Measurements from ENCODE around the gene NPS.

The NPS gene

DNA sequence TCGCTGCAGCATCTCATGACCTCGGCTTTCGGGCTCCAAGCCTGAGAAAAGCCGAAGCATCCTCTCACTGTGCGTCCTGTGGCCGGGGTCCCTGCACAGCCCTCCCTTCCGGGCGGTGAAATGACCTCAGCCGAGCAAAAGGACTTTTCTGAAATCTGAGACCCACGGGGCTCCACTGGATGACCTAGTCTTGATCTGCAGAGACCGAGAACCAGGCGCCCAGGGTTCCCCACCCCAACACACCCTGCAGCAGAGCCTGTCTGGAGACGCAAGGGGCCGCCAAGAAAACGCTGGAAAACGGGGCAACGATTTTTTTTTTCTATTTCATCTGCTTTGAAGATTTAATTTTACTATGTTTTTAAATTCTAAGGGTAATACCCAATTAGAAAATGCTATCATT, 31.7 kb downstream of the NPS start:
- Histone ChIP-seq H3K4me1 (ENCODE audit: control insufficient read depth, insufficient read depth, low read length) (no peaks in the 10 kb centered on the region), H3K9ac (ENCODE audit: low read length) (no peak overlapping the region), H3K36me3 (ENCODE audit: control insufficient read depth, insufficient read depth, low read length) (no peaks in the 10 kb centered on the region), H3K4me3 (ENCODE audit: low read length) (no peak overlapping the region), H3K27me3 (ENCODE audit: control insufficient read depth, insufficient read depth, low read length) (no peaks in the 10 kb centered on the region), H3K9me3 (ENCODE audit: control insufficient read depth, low read length) (no peaks in the 10 kb centered on the region)

DNA sequence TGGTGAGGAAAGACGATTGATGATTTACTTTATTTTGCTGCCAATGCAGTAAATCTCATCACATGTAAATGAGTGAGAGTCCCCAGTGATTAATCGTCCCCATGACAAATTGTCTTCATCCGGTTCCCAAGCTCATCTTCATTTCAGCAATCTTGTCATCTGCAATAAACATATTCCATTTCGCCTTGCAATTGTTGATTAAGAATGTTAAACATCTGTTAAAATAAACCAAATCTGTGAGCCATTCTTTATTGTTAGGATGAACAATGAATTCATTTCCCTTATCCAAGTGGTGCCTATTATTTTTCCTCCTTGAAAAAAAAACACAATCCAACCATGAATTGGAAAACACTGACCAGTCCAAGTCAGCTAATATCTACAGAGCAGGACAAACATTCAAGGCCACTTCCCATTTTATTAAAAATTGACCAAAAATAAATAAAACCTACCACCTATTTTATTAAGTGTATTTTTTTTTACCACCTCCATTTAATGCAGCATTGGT, 36.5 kb downstream of the NPS start:
- H3K9ac ChIP-seq (ENCODE audit: low read length) = no peak overlapping the region
- no peaks in the 10 kb centered on the region for H3K9me3 ChIP-seq (ENCODE audit: control insufficient read depth, low read length)
- no peaks in the 10 kb centered on the region for H3K4me1 ChIP-seq (ENCODE audit: control insufficient read depth, insufficient read depth, low read length)
- H3K4me3 ChIP-seq (ENCODE audit: low read length) = no peak overlapping the region
- H3K27me3 ChIP-seq (ENCODE audit: control insufficient read depth, insufficient read depth, low read length) = no peaks in the 10 kb centered on the region
- H3K36me3 ChIP-seq (ENCODE audit: control insufficient read depth, insufficient read depth, low read length) = no peaks in the 10 kb centered on the region

DNA sequence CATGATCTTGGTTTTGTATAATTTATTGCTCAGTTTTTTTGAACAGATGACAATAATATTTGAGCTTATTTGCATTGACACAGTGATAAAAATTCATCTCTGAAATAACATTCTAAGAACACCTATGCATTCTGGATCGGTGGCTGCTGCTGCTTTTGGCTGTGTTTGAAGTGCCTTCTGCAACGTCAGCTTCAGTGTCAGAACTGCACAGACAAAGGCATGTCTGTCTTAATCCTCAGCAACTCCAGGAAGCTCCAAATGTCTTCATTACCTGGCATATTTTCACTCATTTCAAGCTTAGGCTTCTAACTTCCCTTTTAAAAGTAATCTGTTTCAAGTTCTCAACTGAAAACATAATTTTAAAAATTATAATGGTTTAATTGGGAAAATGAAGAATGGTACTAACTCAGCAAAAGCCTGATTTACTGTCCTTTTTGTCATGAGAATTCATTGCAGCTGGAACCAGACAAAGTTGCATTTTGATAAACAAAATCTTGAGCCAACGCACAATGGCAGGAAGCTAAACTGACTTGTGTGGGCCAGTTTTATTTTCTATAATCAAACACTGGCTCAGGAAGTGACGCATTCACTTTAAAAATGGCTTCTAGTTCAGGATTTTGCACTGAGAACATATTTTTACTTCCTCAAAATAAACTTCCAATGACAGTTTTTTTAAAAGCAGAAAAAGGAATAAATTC, 38.7 kb downstream of the NPS start:
- Histone ChIP-seq H3K4me1 (ENCODE audit: control insufficient read depth, insufficient read depth, low read length) (no peaks in the 10 kb centered on the region), H3K27me3 (ENCODE audit: control insufficient read depth, insufficient read depth, low read length) (no peaks in the 10 kb centered on the region), H3K36me3 (ENCODE audit: control insufficient read depth, insufficient read depth, low read length) (no peaks in the 10 kb centered on the region), H3K4me3 (ENCODE audit: low read length) (no peak overlapping the region), H3K9me3 (ENCODE audit: control insufficient read depth, low read length) (no peaks in the 10 kb centered on the region), H3K9ac (ENCODE audit: low read length) (no peak overlapping the region)

DNA sequence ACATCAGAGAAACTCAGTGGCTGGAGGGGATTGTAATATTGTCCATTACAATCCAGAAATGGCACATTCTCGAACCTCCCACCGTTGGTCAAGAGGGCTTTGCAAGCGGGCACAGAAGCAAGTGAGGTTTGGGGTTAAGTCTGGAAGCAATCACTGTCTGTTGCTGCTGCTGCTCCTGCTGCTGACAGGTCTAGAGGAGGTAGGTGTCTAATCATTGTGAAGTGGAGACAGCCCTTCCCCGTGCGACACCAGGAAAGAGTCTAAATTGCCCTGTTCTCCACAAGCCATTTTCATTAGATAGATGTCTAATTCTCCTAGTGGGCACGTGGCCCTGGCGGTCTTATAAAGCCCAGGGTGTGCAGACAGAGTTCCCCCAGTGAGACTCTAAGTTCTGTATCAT, 43.5 kb downstream of the NPS start:
- no peaks in the 10 kb centered on the region for H3K4me1 ChIP-seq (ENCODE audit: control insufficient read depth, insufficient read depth, low read length)

DNA sequence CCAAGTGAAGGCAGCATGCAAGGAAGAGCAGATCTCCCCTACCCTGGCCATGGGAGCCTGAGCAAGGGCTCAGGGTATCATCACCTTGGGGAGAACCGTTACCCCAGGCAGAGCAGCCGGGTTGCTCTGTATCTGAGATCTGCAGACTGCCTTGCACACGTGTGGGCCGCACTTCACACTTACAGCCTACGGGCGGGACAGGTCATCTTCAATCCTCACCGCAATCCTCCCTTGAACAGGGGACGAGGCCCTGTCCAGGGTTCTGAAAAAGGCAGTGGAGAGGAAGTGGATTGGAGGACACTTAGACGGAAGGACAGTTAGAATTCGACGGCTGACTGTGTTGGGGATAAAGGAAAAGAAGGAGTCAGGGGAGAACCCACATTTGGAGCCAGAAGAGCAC, 51.4 kb downstream of the NPS start:
- Histone ChIP-seq H3K9me3 (ENCODE audit: control insufficient read depth, low read length) (no peaks in the 10 kb centered on the region), H3K9ac (ENCODE audit: low read length) (no peak overlapping the region), H3K27me3 (ENCODE audit: control insufficient read depth, insufficient read depth, low read length) (peaks cover 6% of the 10 kb centered on the region), H3K4me1 (ENCODE audit: control insufficient read depth, insufficient read depth, low read length) (no peaks in the 10 kb centered on the region), H3K36me3 (ENCODE audit: control insufficient read depth, insufficient read depth, low read length) (no peaks in the 10 kb centered on the region), H3K4me3 (ENCODE audit: low read length) (no peak overlapping the region)

More for the DNA sequence above, 43.5 kb downstream of the NPS start:
- H3K9me3 ChIP-seq (ENCODE audit: control insufficient read depth, low read length) = no peaks in the 10 kb centered on the region
- H3K27me3 ChIP-seq (ENCODE audit: control insufficient read depth, insufficient read depth, low read length) = no peaks in the 10 kb centered on the region
- H3K9ac ChIP-seq (ENCODE audit: low read length) = no peak overlapping the region
- H3K36me3 ChIP-seq (ENCODE audit: control insufficient read depth, insufficient read depth, low read length) = no peaks in the 10 kb centered on the region
- H3K4me3 ChIP-seq (ENCODE audit: low read length) = no peak overlapping the region

Data from mucosa of stomach (tissue), 1 donor.